IMR-90 (cell line): Measurements from ENCODE around the gene ZFPM1. TPM values are rescaled to one million over a fixed set of nuclear protein-coding genes. Genes with fewer than 3 reads are reported as not detected.
A peak's percentile ranks its signal among the peaks of the same experiment; 100 is the strongest.

Experiments used
- ATAC-seq: fragments of 200-7000 bp; cut with Tn5 transposase; 2 replicates; pipeline ENCODE4 v1.9.1; 2020; ENCODE audit warnings: low read depth, mild to moderate bottlenecking, moderate library complexity
- BruUV-seq: library from RNA; stranded (reverse); fragments of 400-500 nt; replicated peaks from 2 replicates; lab custom pipeline; 2021; lab: Mats Ljungman, UMichigan
- CTCF ChIA-PET: fragments of 300-600 bp; formaldehyde crosslinking; extraction: SDS; loops from one replicate; lab custom pipeline; 2021; ENCODE audit warnings: antibody characterized with exemption; lab: Yijun Ruan, JAX
- POLR2A ChIA-PET: fragments of 300-600 bp; sonication (Branson Sonifier 250); formaldehyde crosslinking; loops from one replicate; lab custom pipeline; 2022; ENCODE audit warnings: antibody characterized with exemption; ENCODE audit not compliant: unreplicated experiment; lab: Charles Lee
- DNase-seq: peaks from one replicate; pipeline ENCODE4 v3.0.0; 2013
- H2AFZ ChIP-seq: replicated peaks from 2 replicates; pipeline ENCODE3; 2013; ENCODE audit warnings: low read length, mild to moderate bottlenecking; ENCODE audit not compliant: poor library complexity
- H2AK5ac ChIP-seq: 2 replicates; pipeline ENCODE4 v1.6.1; 2013; ENCODE audit warnings: low read depth, low read length, inconsistent platforms
- H2AK9ac ChIP-seq: replicated peaks from 2 replicates; pipeline ENCODE3; 2013; ENCODE audit warnings: mild to moderate bottlenecking, low read depth, low read length, moderate library complexity; ENCODE audit not compliant: poor library complexity
- H2BK120ac ChIP-seq: 2 replicates; pipeline ENCODE4 v1.6.1; 2013; ENCODE audit warnings: low read depth, low read length, inconsistent platforms
- H2BK15ac ChIP-seq: 3 replicates; pipeline ENCODE4 v1.6.1; 2013; ENCODE audit warnings: low read depth, low read length, inconsistent platforms
- H2BK20ac ChIP-seq: 2 replicates; pipeline ENCODE4 v1.6.1; 2013; ENCODE audit warnings: low read depth, mild to moderate bottlenecking, inconsistent platforms, low read length, moderate library complexity
- H2BK5ac ChIP-seq: 2 replicates; pipeline ENCODE4 v1.6.1; 2013; ENCODE audit warnings: mild to moderate bottlenecking, low read depth, low read length, inconsistent platforms; ENCODE audit not compliant: poor library complexity, severe bottlenecking
- H3K14ac ChIP-seq: replicated peaks from 2 replicates; pipeline ENCODE4 v1.6.1; 2013; ENCODE audit warnings: low read depth, low read length, inconsistent platforms
- H3K18ac ChIP-seq: 2 replicates; pipeline ENCODE4 v1.6.1; 2013; ENCODE audit warnings: low read depth, low read length, control low read depth
- H3K23ac ChIP-seq: 2 replicates; pipeline ENCODE4 v1.6.1; 2013; ENCODE audit warnings: low read depth, low read length, inconsistent platforms
- H3K27ac ChIP-seq: 2 replicates; pipeline ENCODE4 v1.5.1; 2013; ENCODE audit warnings: mild to moderate bottlenecking, control low read depth, low read length; ENCODE audit not compliant: insufficient read depth
- H3K27me3 ChIP-seq: 2 replicates; pipeline ENCODE4 v1.6.1; 2013; ENCODE audit warnings: low read length; ENCODE audit not compliant: control insufficient read depth, insufficient read depth
- H3K36me3 ChIP-seq: 2 replicates; pipeline ENCODE4 v1.6.1; 2013; ENCODE audit warnings: low read length, mixed read lengths; ENCODE audit not compliant: control insufficient read depth, insufficient read depth
- H3K4ac ChIP-seq: 2 replicates; pipeline ENCODE4 v1.6.1; 2013; ENCODE audit warnings: low read depth, low read length, inconsistent platforms
- H3K4me1 ChIP-seq: 2 replicates; pipeline ENCODE4 v1.6.1; 2013; ENCODE audit warnings: low read length, mixed read lengths; ENCODE audit not compliant: control insufficient read depth, insufficient read depth
- H3K4me2 ChIP-seq: 2 replicates; pipeline ENCODE4 v1.6.1; 2013; ENCODE audit warnings: low read depth, mild to moderate bottlenecking, control low read depth, low read length, moderate library complexity
- H3K4me3 ChIP-seq: 2 replicates; pipeline ENCODE4 v1.5.1; 2013; ENCODE audit warnings: low read depth, mild to moderate bottlenecking, control low read depth, low read length, moderate library complexity; ENCODE audit not compliant: insufficient read depth
- H3K56ac ChIP-seq: 2 replicates; pipeline ENCODE4 v1.6.1; 2013; ENCODE audit warnings: low read length, inconsistent platforms; ENCODE audit not compliant: insufficient read depth; ENCODE audit errors: extremely low read depth
- H3K79me1 ChIP-seq, 2 experiments: 2 replicates each; pipeline ENCODE4 v1.6.1; 2013; ENCODE audit warnings: low read length in 2 of 2, inconsistent platforms in 1 of 2, low read depth in 1 of 2
- H3K9ac ChIP-seq: 2 replicates; pipeline ENCODE4 v1.6.1; 2013; ENCODE audit warnings: low read depth, low read length, control low read depth
- H3K9me1 ChIP-seq: 2 replicates; pipeline ENCODE4 v1.6.1; 2013; ENCODE audit warnings: low read length, inconsistent platforms; ENCODE audit not compliant: insufficient read depth
- H3K9me3 ChIP-seq: 2 replicates; pipeline ENCODE4 v1.6.1; 2013; ENCODE audit warnings: low read length; ENCODE audit not compliant: control insufficient read depth, insufficient read depth
- H4K20me1 ChIP-seq: 2 replicates; pipeline ENCODE4 v1.6.1; 2013; ENCODE audit warnings: low read length, inconsistent platforms; ENCODE audit not compliant: insufficient read depth
- H4K5ac ChIP-seq: 2 replicates; pipeline ENCODE4 v1.6.1; 2013; ENCODE audit warnings: mild to moderate bottlenecking, low read depth, low read length, control low read depth
- H4K8ac ChIP-seq, 2 experiments: 2 replicates each; pipeline ENCODE4 v1.6.1; 2013; ENCODE audit warnings: low read depth in 2 of 2, low read length in 2 of 2, control low read depth in 1 of 2, inconsistent platforms in 1 of 2
- H4K91ac ChIP-seq: 2 replicates; pipeline ENCODE4 v1.6.1; 2013; ENCODE audit warnings: low read depth, low read length, inconsistent platforms; ENCODE audit not compliant: insufficient read depth
- BHLHE40 ChIP-seq: fragments of 150-350 bp; IDR thresholded peaks from 2 replicates; pipeline ENCODE4 v1.6.1; 2016; ENCODE audit warnings: mild to moderate bottlenecking, low read depth, low read length
- CHD1 ChIP-seq: IDR thresholded peaks from 2 replicates; pipeline ENCODE4 v1.6.1; 2012; ENCODE audit warnings: low read depth, low read length, improper control_type of control experiment
- CTCF ChIP-seq: conservative IDR thresholded peaks from 2 replicates; pipeline ENCODE4 v1.5.1; 2012; ENCODE audit warnings: mild to moderate bottlenecking, low read depth, low read length, improper control_type of control experiment
- ELK1 ChIP-seq: fragments of 150-350 bp; IDR thresholded peaks from 2 replicates; pipeline ENCODE4 v1.6.1; 2016; ENCODE audit warnings: low read depth, mild to moderate bottlenecking, low read length, moderate library complexity, borderline replicate concordance
- FOS ChIP-seq: fragments of 150-350 bp; IDR thresholded peaks from 2 replicates; pipeline ENCODE4 v1.6.1; 2016; ENCODE audit warnings: low read depth, low read length
- MAZ ChIP-seq: IDR thresholded peaks from 2 replicates; pipeline ENCODE4 v1.6.1; 2012; ENCODE audit warnings: low read depth, mild to moderate bottlenecking, low read length, improper control_type of control experiment, moderate library complexity, borderline replicate concordance
- MXI1 ChIP-seq: IDR thresholded peaks from 2 replicates; pipeline ENCODE4 v1.6.1; 2012; ENCODE audit warnings: low read depth, mild to moderate bottlenecking, low read length, moderate library complexity, borderline replicate concordance
- NFE2L2 ChIP-seq: fragments of 150-350 bp; IDR thresholded peaks from 2 replicates; pipeline ENCODE4 v1.6.1; 2016; ENCODE audit warnings: low read depth, mild to moderate bottlenecking, low read length
- POLR2A ChIP-seq: IDR thresholded peaks from 2 replicates; pipeline ENCODE4 v1.6.1; 2012; ENCODE audit warnings: mild to moderate bottlenecking, low read depth, low read length
- RAD21 ChIP-seq: IDR thresholded peaks from 2 replicates; pipeline ENCODE4 v1.6.1; 2012; ENCODE audit warnings: low read length, improper control_type of control experiment
- RFX5 ChIP-seq: IDR thresholded peaks from 2 replicates; pipeline ENCODE4 v1.8.0; 2012; ENCODE audit warnings: low read depth, mild to moderate bottlenecking, low read length, moderate library complexity
- SMC3 ChIP-seq: fragments of 150-350 bp; IDR thresholded peaks from 2 replicates; pipeline ENCODE4 v1.6.1; 2016; ENCODE audit warnings: low read depth, mild to moderate bottlenecking, antibody characterized with exemption, low read length, moderate library complexity
- WGBS, 2 experiments: methylation state at CpG; one replicate each; pipeline versions ENCODE4 v1.1.5 to v1.1.7; 2013; ENCODE audit warnings: missing lambda C conversion rate in 2 of 2; ENCODE audit not compliant: insufficient read length in 1 of 2; ENCODE audit errors: extremely low coverage in 2 of 2; 5-methylcytosine and 5-hydroxymethylcytosine counted together
- dilution Hi-C: fragments of 300-500 bp; cut with HindIII; formaldehyde crosslinking; loops from one replicate; pipeline ENCODE4 v1.14.3; 2018; ENCODE audit warnings: low sequenced_read_pairs; ENCODE audit not compliant: unreplicated experiment
- in situ Hi-C: fragments of 300-500 bp; cut with MboI; formaldehyde crosslinking; loops from 3 replicates; pipeline ENCODE4 v1.14.3; 2019; ENCODE audit warnings: low sequenced_read_pairs, inconsistent platforms, mixed read lengths
- intact Hi-C: fragments of 100-400 bp; cut with micrococcal nuclease; formaldehyde crosslinking; loops from 2 replicates; pipeline ENCODE4 v1.10.0; 2022
- polyA plus RNA-seq, 3 experiments: library from polyadenylated mRNA; depleted of rRNA; stranded (reverse); fragments of >200 nt; gene quantifications; 2 replicates each; pipeline ENCODE4 v1.2.3, GENCODE V29; 2012; ENCODE audit warnings: low replicate concordance in 1 of 3
- total RNA-seq: library from RNA; depleted of rRNA; stranded (reverse); fragments of >200 nt; gene quantifications from 2 replicates; pipeline ENCODE4 v1.2.3, GENCODE V29; 2012

Gene ZFPM1
- total and polyA plus RNA-seq, 2 of the 4 experiments (the other 2 are of a cell fraction), result 0.36 to 1.1 TPM

DNA sequence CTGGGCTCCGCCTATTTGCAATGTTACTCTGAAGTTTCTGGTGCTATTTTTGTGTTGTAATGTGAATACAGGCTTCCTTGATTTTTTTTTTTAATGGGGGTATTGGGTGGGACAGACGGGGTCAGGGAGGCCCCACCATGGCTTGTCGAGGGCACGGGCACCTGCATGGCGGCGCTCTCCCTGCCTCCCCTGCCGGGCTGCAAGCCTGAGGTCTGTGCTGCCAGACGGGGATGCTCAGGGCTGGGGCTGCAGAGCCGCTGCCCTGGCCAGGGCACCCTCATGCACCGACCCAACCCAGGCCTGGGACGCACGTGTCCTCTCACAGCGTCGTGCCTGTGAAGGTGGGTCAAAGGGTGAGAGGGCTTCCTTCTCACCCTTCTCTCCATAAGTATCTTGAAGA, 13.0 kb upstream of the ZFPM1 start:
- H3K27me3 ChIP-seq, result no peaks in the 10 kb centered on the region
- peaks cover 6% of the 10 kb centered on the region for H3K4me1 ChIP-seq
- no peak overlapping the region for H3K4ac ChIP-seq
- ATAC-seq (no peak), DNase-seq (no peak)
- no peak overlapping the region for H4K8ac ChIP-seq
- H3K18ac ChIP-seq, result no peak overlapping the region
- H2AK5ac ChIP-seq, result peak overlapping the region; percentile 63; the same call in 1 of the 2 replicates
- H2BK5ac ChIP-seq, result no peak overlapping the region
- intact Hi-C loops (no loop called here), in situ Hi-C loops (no loop called here), dilution Hi-C loops (no loop called here)
- no peak overlapping the region for H3K27ac ChIP-seq
- H4K91ac ChIP-seq, result no peak overlapping the region
- H3K79me1 ChIP-seq, result peaks cover 4 to 21% of the 10 kb centered on the region in 2 experiments; a peak in 3 of 4 replicates
- H2BK20ac ChIP-seq, result no peak overlapping the region
- no peaks in the 10 kb centered on the region for H3K9me3 ChIP-seq
- H4K5ac ChIP-seq, result no peak overlapping the region; the same call in 1 of the 2 replicates
- TF ChIP-seq CTCF, result no peak
- no peak for TF ChIP-seq POLR2A
- TF ChIP-seq MXI1, result no peak
- no peak for TF ChIP-seq NFE2L2
- TF ChIP-seq BHLHE40, result no peak
- no peak for TF ChIP-seq SMC3
- no peak for TF ChIP-seq RAD21
- no peak for TF ChIP-seq RFX5
- no peak for TF ChIP-seq ELK1
- no peak for TF ChIP-seq CHD1
- no peak for TF ChIP-seq MAZ
- no peak for TF ChIP-seq FOS
- H2AK9ac ChIP-seq, result no peak overlapping the region
- ChIA-PET CTCF (no interaction called here), POLR2A (no interaction called here)
- peaks cover 61% of the 10 kb centered on the region for H4K20me1 ChIP-seq
- no peak overlapping the region for H3K4me2 ChIP-seq
- H3K9me1 ChIP-seq, result peaks cover 2% of the 10 kb centered on the region; the same call in 1 of the 2 replicates
- H2BK15ac ChIP-seq, result no peak overlapping the region
- WGBS, 2 experiments, result 0% methylated on average over 1 of the region's 14 CpGs; no CpG with 5 or more reads in 1 of the 2 experiments
- no peak overlapping the region for H3K14ac ChIP-seq
- no peak overlapping the region for H3K23ac ChIP-seq
- TSS peak; percentile 29 for BruUV-seq
- H2AFZ ChIP-seq, result no peak overlapping the region
- H3K4me3 ChIP-seq, result no peak overlapping the region
- no peak overlapping the region for H3K9ac ChIP-seq
- H3K56ac ChIP-seq, result no peak overlapping the region
- H2BK120ac ChIP-seq, result no peak overlapping the region
- peaks cover 36% of the 10 kb centered on the region; the same call in 1 of the 2 replicates for H3K36me3 ChIP-seq
